NCI-H510A treated with DMSO at 0.1 percent for 48 hours (cell line): Measurements from ENCODE around the gene CLUH.
"Not testable (repeated sequence)": the region's sequence is repeated elsewhere in the genome, so short reads cannot be mapped to it uniquely, and the experiment has no call there.

ENCODE experiments used
- DNase-seq: peaks from one replicate; lab custom pipeline; 2025; lab: John Stamatoyannopoulos, UW

CLUH gene

DNA sequence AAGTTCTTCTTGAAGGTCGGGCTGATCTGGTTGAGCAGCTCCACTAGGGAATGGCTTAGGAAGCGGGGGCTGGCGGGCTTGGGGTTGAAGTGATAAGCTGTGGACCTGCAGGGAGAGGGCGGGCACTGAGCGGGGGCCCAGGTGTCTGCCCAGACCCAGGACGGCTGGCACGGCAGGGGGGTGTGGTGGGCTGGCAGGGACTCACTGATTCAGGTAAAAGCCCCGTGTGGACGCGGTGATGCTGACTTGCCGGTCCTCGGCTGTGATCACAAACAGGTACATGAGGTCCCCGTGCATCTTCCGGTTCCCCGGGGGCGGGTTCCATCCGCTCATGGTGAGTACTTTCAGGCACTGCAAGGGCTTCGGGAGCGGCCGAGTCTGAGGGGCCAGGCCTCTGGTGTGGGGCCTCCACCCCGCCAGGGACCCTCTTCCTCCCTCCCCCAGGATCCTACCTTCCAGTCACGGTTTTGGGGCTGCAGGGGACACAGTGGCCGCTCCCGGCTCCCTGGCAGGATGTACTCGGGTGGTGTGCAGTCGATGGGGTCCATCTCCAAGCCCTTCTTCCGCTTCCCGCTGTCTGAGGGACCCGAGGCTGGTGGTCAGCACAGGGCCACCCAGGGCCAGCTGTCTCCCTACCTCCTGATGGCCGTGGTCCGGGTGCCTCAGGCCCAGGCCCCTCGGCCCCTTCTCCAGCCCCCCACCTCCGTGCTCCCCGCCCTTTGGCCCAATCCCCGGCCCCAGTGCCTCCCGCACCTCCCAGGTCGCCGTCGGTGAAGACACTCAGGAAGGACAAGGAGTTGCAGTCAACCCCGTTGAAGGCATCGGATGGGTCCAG, 10.2 kb downstream of the CLUH start:
- DNase-seq = no peak

DNA sequence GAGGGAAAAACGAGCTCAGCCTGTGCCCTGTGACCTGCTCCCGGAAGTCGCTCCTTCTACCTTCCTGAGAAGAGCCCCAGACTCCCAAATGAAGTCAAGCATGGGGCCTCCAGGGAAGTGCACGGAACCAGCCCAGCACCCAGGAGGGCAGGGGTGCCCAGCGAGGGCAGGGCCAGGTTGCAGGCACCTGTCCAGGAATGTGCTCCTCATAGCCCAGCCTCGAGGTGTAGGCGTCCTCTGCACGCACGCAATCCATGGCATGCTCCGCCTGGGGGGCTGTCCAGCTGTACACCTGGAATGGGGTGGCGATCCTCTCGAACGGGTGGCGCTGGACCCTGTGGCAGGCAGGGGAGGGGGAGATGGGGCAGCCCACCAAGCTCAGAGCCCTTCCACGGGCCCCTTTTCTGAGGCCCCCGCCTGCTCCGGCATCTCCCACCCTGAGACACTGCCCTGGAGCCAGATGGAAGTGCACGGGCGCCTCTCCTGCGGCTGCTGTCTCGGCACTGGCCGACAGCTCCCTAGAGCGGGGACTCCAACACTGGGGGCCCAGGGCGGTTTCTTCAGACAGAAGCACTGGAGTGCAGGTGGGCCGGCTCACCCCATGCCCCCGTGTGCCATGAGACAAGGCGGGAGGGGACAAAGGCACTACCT, 10.9 kb downstream of the CLUH start:
- DNase-seq = peak; percentile 98

DNA sequence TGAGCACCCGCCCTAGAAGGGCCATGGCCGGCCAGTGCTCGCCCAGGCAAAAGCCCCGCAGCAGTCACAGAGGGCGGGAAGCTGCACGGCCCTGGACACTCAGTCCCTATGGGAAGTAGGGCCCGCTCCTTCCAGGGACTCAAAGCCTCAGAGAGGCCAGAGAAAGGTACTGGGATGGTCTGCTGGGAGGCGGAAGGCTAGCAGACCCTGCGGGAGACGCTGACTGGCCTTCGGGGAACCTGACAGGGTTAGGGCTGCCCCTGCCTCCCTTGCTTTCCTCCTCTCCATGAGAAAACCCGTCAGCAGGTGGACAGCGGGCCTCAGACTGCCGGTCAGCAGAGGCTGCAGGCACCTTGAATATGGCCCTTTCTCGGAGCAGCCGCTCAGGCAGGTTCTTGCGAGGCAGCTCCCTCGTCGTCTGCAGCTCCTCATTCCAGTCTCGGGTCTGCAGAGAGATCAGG, 11.5 kb downstream of the CLUH start:
- no peak for DNase-seq

DNA sequence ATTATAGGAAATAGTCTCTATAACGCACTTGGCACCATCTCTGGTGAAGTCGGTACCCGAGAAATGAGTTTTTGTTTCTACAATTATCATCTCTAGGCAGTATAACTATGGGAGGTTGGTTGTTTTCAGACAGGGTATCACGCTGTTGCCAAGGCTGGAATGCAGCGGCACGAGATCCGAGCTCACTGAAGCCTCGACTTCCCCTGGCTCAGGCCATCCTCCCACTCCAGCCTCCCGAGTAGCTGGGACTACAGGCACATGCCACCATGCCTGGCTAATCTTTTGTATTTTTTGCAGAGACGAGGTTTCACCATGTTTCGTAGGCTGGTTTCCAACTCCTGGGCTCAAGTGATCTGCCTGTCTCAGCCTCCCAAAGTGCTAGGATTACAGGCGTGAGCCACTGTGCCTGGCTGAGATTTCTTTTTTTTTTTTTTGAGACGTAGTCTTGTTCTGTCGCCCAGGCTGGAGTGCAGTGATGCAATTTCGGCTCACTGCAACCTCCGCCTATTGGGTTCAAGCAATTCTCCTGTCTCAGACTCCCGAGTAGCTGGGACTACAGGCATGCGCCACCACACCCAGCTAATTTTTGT, 12.3 kb downstream of the CLUH start:
- not testable (repeated sequence) for DNase-seq

DNA sequence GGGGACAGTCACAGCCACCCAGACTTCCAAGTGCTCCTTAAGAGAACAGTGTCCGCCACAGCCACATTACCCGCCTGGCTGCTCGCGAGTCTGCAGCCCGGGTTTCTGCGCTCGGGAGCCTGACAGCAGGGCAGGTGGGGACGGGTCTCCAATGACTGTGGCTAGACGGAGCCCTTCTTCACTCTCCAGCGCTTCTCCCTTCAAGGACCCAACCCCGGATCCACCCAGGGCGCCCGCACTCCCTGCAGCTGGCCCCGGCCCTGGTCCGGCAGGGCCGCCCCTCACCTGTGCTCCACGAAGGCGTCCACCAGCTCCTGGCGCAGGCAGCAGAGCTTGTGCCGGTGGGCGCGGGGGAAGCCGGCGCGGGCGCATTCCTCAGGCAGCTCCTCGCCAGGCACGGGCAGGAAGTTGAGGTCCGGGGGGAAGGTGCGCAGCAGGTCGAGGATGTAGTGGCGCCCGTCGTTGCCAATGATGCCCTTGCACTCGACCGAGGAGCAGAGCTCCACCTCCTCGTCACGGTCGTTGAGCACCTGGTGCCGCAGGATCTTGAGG, 13.9 kb downstream of the CLUH start:
- no peak for DNase-seq

DNA sequence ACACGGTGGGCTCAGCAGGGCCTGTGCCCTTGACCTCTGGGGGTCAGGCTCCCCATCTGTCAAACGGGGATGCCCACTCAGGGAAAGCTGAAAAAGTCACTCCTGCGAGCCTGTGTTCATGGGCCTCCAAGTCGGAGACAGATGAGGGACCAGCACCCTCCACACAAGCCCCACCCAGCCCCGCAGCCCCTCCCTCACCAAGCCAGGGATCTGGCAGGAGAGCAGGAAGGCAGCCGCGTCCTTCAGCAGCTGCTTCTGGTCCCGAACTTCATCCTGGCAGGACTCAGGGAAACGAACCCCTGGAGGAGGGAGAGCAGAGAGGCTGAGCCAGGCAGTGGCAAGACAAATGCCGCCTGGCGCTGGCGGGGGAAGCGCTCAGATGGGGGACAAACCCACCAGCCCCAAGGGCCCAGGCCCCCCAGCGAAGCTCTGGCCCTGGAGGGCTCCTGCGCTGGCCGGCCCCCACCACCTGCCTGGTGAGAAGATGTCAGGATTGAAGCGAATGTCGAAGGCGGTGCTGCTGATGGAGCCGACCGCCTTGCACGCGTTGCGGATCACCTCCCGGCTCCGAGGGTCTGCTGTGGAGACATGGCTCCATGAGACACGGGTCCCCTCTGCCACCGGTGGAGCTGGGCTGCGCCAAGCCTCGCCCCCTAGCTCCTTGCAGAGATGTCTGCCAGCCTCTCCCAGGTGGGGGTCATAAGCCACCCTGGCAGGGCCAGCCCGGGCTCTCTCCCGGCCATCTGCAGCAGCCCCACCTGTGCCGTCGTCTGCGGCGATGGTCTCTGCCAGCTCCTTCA, 15.4 kb downstream of the CLUH start:
- DNase-seq = no peak

DNA sequence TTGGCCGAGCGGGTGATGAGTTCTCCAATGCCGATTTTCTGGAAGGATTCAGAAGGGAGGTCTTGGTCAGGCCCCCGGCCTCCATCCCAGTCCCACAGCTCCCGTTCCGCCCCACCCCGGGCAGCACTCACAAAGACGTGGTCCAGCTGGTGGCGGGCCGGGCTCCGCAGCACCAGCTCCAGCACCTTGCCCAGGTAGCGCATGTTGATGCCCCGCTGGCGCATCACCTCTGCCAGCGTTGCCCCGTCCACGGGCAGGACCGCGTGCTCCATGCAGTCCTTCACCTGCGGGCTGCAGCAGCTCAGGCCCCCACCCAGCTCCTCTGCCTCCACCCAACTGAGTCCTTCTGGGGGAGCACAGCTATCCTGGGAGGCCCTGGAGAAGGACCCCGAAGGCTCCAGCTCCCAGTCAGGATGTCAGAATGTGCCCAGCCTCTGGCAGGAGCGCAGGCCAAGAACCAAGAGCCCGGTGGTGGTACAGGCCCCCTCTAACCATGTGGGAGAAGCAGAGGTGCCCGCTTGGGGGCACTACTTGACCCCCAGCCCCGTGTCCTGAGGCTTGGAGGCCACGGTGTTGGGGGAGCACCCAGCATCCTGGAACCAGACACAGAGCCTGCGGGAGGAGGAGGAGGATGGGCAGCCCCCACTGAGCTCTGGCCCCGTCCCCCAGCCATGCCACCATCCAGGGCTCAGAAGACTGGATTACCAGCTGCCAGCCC, 16.2 kb downstream of the CLUH start:
- no peak for DNase-seq

DNA sequence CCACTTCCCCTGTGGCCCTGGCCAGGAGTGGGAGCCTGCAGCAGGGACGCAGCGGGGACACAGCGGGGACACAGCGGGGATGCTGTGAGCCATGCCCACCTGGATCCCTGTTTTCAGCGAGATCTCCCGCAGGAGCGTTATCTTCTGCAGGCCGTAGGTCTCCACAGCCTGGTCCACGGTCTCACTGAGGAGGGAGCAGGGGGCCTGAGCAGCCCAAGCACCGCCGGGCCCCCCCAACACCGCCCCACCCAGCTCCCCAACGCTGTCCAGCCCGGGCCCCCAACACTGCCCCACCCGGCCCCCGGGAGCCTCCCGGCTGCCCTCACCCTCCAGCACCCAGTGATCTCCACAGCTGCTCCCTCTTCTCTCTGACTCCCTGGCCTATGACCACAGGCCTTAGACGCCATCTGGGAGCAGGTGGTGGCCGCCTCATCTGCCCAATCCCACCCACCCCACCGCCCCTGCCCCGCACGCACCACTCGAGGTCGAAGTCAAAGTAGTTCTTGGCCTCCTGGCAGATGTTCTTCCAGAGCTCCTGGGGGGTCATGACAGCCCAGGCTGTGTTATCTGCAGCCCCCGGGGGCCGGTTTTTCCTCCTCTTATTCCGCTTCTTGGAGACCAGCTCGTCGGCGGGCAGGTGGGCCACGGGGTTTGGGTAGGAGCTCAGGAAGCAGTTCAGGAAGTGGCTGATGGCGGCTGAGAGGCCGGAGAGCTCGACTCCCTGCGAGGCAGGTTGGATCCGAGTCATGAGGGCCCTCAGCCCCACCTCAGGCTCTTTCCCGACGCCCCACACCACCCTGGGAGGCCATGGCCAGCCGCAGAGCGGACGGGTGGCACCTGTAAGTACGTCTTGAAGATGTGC, 17.0 kb downstream of the CLUH start:
- DNase-seq = no peak

DNA sequence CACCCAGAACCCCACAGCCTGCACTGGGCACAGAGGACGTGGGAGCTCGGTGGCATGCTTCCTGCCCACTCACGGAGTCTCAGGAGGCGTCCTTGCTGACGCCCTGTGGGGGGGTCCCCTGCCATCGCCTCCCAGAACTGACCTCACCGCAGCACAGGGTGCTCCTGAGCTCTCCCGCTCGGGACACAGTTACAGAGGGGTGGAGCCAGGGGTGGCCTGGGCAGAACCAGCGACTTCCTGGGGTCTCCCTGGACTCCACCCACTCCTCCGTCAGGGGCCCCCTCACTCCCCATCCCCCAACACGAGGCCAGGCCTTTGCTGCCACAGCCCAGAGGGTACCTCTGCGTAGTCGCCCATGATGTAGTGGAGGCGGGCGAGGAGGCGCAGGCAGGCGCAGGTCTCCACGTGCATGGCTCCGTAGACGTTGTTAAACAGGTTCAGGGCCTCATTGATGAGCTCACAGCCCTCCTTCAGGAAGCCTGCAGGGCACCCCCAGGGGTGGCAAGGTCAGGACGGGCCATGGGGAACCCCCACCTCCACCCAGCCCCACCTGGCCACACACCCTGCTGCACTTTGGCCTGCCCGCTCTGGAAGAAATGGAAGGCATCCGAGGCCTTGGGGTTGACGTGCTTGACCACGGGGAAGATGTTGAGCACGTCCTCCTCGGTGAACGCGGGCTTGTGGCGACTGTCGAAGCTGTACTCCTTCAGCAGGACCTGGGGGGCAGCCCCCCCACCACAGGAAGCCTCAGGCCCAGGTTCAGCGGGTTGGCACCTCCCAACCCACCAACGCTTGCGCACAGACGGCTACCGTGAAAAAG, 17.8 kb downstream of the CLUH start:
- DNase-seq = no peak

DNA sequence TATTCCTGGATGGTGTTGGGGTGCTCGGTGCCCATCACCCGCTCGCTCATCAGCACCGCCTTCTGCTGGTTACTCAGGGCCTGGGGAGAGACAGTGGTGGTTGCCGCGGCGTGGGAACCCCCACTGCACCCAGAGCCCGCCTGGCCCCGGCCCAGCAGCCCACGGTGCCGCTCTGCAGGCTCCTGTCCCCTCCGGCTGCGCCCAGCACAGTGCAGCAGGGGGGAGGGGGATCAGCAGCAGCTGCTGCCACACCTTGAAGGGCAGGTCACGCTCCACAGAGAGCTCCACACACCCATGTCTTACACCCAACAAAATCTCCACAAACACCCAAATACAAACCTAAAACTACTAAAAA, 18.8 kb downstream of the CLUH start:
- DNase-seq = no peak

DNA sequence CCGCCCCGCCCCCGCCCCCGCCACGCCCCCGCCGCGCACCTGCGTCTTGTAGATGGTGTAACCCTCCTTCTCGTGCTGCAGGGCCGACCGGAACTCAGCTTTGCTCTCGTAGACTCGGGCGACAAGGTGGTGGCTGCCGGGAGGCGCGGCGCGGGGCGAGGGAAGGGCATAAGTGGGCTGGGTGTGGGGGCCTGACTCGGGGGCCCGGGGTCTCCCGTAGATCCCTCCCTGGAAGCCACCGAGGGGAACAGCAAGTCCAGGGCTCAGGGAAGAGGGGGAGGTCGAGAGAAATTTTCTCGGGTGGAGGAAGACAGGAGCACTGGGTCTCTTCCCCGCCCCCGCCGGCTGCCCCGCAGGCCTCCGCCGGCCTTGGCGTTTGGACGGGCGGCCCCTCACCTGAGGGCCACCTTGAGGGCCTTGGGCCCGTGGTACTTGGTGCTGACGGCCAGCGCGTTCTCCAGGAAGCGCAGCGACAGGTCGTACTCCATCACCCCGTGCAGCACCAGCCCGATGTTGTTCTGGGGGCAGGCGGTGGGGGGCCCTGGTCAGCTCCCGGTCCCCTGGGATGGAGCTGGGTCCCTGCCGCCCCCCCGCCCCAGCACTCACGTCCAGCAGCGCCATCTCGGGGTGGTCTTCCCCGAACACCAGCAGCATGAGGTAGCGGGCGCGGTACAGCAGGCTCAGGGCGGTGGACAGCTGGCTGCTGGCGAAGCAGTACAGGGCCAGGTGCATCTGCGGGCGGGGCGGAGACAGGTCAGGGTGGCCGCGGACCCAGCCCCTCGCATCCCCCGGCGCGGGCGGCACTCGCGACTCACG, 19.4 kb downstream of the CLUH start:
- no peak for DNase-seq

DNA sequence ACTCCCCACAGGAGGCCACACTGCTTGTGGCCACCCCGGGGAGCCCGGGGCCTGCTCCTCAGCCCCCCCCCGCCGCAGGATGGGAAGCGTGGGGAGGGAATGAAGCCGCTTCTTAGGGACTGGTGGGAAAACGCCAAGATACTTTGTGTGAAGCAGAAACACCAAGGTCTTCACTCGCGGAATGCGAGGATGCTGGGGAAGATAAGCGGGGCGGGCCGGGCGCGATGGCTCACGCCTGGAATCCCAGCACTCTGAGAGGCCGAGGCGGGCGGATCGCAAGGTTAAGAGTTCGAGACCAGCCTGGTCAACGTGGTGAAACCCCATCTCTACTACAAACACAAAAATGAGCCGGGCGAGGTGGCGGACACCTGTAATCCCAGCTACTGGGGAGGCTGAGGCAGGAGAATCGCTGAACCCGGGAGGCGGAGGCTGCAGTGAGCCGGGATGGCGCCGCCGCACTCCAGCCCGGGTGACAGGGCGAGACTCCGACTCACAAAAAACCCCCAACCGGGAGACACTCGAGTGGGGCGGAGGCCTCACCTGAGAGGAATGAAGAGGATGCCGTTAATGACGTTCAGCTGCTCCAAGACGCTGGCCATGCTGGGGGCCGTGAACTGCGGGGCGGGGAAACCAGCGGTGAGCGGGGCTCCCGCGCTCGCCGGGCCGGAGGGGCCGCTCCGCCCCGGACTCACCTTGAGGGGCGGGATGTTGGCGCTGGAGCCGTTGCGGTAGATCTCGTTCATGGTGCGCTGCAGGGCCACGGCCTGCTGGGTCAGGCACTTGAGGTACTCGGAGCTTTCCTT, 20.3 kb downstream of the CLUH start:
- no peak for DNase-seq

DNA sequence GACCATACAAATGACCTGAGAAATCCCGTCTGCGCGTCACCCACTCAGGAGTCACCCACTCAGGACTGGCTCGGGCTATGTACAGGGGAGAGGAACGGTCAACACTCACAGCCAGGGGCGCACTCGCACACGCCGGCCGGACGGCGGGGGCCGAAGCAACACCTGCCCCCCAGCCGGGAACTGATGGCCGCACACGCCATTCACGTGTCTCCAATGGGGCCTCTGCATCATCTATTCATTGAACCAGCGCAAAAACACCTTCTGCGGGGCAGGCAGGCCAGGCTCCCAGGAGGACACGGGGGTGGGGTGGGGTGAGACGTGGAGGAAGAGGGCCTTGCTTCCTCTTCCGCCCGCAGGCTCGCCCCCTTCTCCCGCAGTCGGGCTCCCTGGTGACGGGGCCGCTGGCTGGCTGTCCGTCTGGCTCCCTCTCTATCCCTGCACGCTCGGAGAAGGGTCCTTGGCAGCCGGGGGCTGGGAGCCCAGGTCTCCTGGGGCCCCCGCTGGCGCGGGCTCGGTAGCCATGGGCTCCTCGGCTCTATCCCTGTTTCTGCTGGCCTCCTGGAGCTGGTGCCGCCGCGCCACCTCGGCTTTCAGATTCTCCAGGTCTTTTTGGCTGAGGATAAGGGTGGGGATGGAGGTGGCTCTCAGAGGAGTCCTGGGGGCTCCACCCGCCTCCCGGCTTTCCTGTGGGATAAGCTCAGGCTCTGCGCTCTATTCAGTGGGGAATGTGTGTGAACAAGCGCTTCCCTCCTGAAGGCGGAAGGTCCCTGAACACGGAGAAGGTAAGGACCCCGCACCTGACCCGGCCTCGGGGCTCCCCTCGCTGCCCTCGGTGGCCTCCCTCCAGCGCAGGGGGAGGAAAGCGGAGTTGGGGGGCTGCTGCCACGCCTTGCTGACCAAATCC, 21.1 kb downstream of the CLUH start:
- DNase-seq = no peak

DNA sequence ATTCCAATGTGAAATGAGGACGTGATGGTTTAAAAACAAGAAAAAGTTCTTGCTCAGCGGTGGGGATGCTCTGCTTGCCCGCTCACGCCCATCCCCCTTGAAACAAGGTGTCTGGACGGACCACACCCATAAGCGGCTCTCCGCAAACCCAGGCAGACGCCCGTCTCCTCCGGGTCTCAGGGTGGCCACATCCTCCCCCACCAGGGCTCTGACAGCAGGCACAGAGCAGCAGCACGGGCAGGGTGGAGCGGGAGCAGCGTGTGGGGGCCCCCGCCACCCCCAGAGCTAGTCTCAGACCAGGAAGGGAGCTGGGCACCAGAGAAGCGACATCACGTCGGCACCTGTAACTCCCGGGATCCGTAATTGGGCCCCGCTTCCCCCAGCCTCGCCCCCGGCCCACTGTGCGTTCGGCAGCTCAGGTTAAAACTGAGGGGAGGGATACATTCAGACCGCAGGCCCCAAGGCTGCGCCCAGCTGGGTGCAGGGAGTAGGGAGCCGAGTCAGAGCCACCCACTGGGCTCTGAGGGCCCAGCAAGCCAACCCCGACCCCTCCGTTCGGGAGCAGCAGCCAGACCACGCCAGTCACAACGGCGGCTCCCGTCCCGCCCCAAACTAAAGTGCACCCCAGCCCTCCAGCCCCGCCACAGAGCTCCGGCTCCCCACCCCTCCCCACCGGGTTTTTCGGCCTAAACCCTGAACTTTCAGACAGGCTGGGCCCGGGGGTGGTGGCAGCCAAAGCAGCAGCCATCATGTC, 22.0 kb downstream of the CLUH start:
- no peak for DNase-seq

DNA sequence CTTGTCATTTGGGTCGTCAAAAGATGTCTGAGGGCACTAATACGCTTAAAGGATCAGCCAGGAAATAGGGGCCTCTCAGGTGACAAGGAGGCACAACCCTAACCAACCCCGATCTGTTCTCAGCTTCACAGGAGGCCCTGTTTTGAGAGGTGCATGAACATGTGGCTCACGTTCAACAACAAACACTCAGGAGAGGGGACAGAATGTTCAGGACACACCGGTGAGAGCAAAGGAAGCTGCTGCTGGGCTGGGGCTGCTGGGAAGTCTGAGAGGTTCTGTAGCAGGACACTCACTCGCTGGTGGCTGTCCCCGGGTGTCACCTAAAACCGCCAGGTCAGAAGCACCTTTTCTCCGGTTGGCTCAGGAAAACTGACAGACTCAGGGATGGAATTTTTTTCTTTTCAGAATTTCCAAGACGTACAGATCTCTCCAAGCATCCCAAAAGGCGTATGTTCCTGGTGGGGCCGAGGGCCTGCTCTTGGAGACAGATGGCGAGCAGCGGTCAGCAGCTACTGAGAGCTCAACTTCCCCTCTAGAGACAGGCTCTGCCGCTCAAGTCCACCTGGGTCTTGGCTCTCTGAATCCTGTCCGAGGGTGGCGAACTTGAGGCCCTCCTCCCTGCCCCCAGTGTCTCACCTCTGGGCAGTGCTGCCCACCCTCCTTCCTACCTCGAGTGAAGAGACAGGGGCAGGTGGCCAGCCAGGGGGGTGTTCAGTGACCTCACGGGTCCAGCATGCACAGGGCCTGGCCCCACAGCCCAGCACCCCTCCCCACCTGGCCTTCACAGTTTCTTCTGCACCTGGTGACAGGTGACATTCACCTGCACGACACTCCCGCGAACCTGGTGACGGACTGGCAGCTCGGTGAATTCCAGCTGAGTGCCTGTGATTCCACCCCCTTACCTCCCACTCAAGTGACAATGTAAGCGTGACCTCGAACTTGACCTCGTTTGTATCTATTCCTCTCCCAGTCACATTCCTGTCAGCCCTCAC, 22.9 kb downstream of the CLUH start:
- DNase-seq = peak; percentile 57
